ENCODE data around the gene NTHL1.

NTHL1 gene

GRCh38 chr16:2007081-2007836 lies 40.4 kb downstream of the NTHL1 start:
- no peak for DNase-seq

GRCh38 chr16:2006317-2006716 lies 41.3 kb downstream of the NTHL1 start:
- DNase-seq = no peak

GRCh38 chr16:2005646-2006045 lies 42.0 kb downstream of the NTHL1 start:
- DNase-seq = no peak

DNA sequence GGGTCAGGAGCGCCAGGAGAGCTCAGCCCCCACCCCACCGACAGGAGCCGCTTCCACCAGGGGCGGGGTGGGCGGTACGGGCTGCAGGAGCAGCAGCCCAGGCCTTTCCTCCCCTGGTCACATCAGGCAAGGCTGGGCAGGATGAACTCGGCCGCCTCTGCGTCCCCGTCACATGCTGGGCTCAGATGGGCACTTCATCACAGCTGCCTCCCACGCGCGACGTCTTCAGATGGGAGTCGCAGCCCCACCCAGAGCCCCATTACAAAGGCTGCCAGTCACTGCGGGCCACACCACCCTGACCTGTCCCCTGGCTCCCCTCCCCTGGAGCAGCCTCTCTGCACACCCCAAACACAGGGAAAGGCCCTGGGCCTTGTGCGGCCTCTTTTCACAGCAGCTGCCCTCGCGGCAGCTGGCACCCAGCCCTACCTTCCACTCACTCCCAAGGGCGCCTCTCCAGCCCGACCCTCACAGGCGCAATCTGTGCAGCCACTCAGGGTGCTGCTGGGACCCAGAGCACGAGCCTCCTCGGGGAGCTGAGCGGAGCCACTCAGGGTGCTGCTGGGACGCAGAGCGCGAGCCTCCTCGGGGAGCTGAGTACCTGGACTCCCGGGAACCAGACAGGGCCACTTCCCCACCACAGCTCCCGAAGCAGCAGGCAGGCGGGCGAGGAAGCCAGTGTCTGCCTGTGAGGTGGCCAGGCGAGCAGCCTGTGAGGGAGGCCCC lies 42.7 kb downstream of the NTHL1 start:
- DNase-seq = no peak

DNA sequence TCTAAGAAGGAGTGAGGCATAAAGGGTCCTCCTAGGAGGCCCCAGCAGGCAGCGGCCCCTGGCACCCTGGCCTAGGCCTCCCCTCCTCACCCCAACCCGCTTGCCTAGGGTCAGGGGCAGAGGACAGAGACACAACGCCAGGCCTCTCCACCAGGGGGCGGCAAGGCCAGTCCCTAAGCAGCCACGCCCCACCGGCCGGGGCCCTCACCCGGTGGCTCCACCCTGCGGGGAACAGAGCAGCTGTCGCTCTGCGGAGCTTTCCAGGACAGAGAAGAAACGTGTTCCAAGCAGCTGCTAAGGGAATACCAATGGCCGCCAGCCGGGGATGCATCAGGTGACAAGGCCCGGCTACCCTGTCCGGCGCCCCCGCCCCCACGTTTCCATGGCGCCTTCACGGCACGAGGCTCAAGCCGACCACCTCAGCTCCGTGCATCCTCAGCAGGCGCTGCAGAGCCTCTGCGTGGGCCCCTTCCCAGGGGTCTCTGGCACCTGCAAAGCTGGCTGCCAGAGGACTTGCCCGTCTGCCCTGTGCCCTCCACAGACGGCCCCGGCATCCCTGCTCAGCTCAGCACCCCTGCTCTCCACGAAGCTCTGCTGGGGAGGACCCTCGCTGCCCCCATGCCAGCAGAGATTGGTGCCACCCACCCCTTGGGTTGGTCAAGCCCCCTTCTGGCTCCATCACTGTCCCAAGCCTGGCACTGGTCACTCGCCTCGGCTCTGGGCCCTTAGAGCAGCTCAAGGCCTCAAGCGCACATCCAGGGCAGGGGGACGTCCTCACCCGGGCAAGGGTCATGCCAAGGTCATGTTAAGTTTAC lies 43.6 kb downstream of the NTHL1 start:
- peak; percentile 75 for DNase-seq

DNA sequence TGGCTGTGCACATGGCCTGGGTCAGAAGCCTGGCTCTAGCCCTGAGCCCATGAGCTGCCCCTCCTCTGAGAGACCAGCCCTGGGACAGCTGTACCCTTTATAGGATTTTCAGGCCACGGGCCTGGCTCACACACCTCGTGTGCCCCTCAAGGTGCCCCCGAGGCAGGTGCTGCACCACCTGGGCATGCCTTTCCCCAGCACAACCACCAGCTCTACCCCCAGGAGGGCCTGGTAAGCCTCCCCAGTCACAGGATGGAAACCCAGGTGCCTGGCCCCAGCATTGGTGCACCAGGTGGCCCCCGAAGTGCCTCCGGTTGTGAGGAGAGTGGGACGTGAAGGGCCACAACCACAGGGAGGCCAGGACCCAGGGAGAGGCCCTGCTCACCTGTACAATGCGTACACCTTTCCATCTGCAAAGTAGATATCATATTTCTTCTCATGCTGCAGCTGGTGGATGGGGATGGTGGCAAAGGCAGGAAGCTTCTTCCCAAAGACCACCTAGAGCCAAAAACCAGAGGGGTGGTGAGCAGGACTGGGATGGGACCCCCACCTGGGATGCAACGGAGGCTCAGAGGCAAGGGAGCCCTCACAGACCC lies 44.3 kb downstream of the NTHL1 start:
- DNase-seq = no peak

GRCh38 chr16:2002406-2003230 lies 45.0 kb downstream of the NTHL1 start:
- no peak for DNase-seq

GRCh38 chr16:2001456-2002355 lies 45.9 kb downstream of the NTHL1 start:
- no peak for DNase-seq

DNA sequence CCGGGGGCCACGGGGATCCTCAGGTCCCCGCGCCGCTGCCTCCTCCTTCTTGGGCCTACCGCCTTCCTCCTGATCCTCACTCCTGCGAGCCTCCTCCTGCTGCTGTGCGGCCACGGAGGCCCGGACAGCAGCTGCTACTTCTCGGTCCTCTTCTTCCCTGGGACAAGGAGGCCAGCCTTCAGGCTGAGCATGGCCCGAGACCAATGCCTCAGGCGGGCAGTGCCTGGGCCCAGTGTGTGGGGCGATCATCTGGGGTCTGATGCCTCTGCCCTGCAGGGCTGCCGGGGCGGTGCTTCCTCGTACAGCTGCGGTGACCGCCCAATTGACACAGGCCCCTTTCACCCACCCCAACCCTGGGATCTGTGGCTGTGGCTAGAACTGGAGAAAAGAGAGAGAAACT lies 46.6 kb downstream of the NTHL1 start:
- DNase-seq = no peak

DNA sequence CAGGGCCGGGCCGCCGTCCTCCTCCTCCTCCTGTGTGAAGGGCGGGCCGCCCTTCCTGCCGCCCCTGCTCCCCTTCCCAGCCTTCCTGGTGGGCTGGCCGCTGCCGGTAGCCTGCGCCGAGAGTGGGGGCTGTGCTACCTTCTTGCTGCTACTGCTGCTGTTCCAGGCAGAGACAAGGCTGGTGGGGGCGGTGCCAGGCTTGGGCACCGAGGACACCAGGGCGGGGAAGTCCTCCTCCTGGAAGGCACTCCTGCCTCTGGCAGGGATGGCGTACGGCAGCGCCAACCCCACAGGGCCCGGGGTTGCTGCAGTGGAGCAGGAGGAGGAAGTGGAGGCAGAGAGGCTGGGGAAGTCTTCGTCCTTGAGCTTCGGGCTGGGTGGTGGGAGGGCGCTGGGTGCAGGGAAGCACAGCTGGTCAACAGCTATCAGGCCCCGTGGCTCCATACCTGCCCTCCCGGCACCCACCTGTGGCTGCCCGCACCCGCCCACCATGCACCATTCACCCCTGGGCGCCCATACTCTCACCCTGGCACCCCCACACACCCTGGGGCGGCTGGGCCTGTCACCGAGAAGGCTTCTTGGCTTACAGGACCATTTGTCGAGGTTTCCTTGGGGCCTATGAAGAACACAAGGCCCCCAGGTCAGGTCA lies 47.6 kb downstream of the NTHL1 start:
- DNase-seq = no peak

- no peak for DNase-seq
These were observed 48.5 kb downstream of the NTHL1 start for GRCh38 chr16:1998852-1999801.

DNA sequence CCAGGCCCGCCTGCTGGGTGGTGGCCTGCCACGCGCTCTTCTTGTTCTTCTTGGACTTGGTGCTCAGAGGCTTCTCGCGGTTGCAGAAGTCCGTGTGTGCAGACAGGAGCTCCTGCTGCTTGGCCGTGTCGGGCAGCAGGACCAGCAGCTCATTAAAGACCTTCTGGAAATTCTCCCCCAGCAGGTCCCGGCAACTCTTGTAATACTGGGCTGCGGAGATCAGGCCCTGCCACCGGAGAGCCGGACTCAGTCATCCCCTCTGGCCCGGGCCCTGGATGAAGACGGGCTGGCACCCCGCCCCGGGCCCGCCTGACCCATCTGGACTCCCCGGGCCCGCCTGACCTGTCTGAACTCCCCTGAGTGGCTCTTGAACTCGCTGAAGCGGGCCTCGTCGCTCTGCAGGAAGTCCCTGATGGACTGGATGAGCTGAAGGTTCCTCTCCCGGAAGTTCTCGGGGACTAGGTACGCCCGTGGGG lies 49.2 kb downstream of the NTHL1 start:
- no peak for DNase-seq

- no peak for DNase-seq
These were observed 49.9 kb downstream of the NTHL1 start for GRCh38 chr16:1997494-1998359.

DNA sequence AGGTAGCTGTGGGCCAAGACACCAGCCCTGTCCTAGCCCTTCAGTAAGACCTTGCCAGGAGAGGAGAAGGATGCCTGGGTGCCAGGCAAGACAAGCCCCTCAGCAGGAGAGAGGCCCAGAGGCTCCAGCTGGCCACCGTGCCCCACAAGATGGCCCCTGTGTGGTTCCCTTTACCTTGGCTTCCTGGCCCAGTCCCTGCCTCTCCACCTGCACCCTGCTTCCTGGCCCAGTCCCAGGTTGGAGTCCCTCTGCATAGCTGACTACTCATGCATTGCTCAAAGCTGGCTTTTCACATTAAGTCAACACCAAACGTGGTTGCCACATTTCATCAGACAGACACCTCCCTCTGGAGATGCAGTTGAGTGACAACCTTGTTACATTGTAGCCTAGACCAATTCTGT lies 53.9 kb downstream of the NTHL1 start:
- no peak for DNase-seq

- no peak for DNase-seq
These were observed 54.8 kb downstream of the NTHL1 start for GRCh38 chr16:1992704-1993317.

- peak; percentile 99 for DNase-seq
These were observed 55.5 kb downstream of the NTHL1 start for GRCh38 chr16:1991948-1992703.

DNA sequence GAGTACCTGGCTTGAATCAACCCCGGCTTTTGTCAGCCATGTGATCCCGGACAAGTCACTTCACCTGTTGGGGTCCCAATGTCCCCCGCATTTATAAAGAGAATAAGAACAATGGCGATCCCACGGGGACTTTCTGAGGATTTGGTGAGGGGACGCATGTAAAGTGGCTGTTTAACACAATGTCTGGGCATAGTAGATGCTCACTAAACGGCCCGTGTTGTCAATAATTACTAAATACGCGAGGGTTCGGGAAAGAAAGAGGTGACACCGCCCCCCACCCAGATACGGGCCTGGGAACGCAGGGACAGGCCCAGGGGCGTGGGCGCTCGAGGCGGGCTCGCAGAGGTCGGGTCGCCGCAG lies 56.1 kb downstream of the NTHL1 start:
- no peak for DNase-seq
